NT2/D1 (cell line): ENCODE measurements around the gene GRAMD2B.

Source experiments
- SUZ12 ChIP-seq: IDR thresholded peaks from 2 replicates; pipeline ENCODE4 v1.6.1; 2011; ENCODE audit not compliant: insufficient read length, insufficient read depth; ENCODE audit errors: extremely low read depth
- YY1 ChIP-seq: IDR thresholded peaks from 2 replicates; pipeline ENCODE4 v1.6.1; 2011; ENCODE audit not compliant: insufficient read length, insufficient read depth
- ZNF274 ChIP-seq: IDR thresholded peaks from 2 replicates; pipeline ENCODE4 v1.6.1; 2011; ENCODE audit warnings: mild to moderate bottlenecking, low read depth, low read length

GRCh38 chr5:126516852-126517251 lies 93.6 kb downstream of the GRAMD2B start:
- TF ChIP-seq YY1 (no peak), ZNF274 (no peak), SUZ12 (no peak)
